CD4-positive, alpha-beta T cell treated with Interleukin-17A for 1 hour (primary cell): ENCODE data around the gene SLC10A3.
A peak's percentile ranks its signal among the peaks of the same experiment; 100 is the strongest.
"Not testable (repeated sequence)": the region's sequence is repeated elsewhere in the genome, so short reads cannot be mapped to it uniquely, and the experiment has no call there.

Experiments used
- DNase-seq: peaks from one replicate; pipeline ENCODE4 v3.0.0-alpha.2; 2020

SLC10A3 gene

DNA sequence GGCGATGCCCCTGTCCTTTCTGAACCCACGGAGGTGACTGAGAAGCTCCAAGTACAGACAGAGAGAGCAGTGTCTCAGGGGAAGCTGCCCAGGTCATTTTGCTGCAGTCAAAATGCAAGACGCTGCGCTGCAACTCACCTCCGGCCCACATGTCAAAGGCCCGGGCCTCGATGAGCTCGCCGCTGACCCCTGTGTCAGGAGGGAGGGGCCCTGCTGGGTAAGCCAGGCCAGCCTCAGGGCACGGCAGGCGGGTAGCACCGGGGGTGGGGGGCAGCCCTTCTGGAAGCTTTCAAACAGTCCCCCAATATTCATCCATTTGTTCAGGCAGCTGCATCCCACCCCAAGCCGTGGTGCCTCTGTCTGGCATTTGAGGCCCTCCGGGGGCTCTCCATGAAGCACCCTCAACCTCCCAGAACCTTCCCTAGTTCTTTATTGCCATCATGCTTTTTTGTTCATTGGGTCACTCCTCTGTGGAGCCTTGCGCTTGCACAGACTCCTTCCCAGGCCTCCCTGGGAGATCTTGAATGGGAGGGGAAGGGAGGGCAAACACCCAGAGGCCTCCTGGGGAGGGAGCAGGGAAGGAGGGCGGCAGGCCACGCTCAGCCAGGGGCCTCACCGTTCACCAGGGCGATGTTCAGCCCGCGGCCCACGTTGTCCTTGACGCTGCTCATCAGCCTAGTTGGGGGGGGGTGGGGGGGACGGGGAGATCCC, 17.4 kb upstream of the SLC10A3 start:
- no peak for DNase-seq

DNA sequence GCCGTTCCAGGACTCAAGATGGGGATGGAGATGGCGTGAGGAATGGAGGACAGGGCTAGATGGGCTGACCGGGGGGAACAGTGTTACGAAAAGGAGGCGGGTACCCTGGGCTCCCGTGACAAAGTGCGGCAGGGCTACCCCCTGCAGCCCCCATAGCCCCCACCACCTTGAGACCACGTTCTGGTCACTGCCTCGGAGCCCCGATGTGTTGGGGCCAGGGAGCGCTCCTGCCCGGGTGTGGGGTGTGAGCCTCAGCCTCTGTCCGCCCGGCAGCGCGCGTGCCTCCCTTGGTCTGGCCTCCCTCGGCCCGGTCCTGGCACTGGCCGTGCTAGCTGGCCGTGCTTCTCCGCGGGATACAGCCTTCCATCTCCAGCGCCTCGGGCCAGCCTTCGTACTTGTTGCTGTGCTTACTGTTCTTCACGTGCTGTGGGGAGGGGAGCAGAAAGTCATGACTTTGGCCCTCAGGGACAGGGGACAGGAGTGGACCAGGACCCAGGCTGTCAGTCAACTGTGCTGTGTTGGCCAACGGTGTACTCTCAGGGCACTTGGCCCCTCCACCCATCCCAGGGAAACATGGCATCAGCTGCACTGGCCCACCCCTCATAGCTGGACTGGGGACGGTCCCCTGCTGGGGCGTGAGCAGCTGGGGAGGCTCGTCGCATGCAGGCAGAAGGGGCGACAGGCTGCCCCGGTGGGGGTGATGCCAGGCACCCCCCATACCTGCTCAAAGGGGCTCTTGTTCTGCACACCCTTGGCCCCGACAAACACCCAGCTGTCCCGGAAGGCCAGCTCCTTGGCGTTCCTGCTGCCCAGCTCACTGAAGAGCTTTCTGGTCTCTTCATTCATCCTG, 16.3 kb upstream of the SLC10A3 start:
- no peak for DNase-seq

DNA sequence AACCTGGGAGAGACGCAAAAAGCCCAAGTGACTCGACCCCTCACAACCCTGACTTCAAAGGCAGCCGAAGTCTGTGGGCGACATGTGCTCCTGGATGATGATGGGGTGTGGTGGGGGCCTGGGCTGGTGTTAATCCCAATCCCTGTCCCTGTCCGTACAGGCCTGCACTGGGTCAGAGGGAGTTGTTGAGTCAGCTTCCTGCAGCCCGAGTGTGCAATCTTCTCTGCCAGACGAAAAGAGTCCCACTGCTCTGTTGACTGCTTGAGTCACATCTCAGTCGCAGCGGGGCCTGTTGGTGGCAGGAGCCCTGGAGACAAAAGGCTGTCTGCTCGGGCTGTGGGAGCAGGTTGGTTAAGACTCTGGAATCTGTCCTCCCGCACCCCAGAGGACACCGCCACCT, 15.3 kb upstream of the SLC10A3 start:
- DNase-seq: no peak

DNA sequence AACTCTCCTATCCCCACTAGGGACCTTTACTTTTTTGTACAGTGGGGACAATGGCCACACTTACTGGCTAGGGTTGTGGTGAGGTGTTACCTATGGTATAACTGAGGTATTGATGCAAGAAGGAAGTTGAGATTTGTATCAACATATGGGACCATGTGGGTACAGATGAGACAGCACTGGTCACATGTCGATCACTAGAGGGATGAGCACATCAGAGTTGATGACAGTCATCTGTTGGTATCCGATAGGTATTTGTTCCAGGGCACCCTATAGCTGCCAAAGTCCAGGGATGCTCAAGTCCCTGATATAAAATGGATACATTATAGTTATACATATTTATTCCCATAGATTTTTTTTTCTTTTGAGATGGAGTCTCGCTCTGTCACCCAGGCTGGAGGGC, 12.6 kb upstream of the SLC10A3 start:
- DNase-seq: no peak

DNA sequence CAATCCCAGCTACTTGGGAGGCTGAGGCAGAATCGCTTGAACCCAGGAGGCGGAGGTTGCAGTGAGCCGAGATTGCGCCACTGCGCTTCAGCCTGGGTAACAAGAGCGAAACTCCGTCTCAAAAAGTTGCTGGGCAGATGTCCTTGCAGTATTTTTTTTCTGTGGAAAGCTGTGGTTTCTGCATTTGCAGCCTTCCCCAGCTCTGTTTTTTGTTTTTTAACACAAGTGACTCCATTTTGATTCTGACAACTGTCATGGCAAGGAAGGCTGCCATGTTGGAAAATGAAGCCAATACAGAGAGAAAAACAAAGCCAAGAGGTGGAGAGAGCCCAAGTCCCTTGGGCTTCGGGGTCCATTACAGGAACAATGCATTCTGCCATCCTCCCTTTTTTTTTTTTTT, 11.7 kb upstream of the SLC10A3 start:
- DNase-seq: no peak

GRCh38 chrX:154501423-154501822, 11.0 kb upstream of the SLC10A3 start:
- DNase-seq: not testable (repeated sequence)

GRCh38 chrX:154496591-154497137, 6.2 kb upstream of the SLC10A3 start:
- DNase-seq: not testable (repeated sequence)

DNA sequence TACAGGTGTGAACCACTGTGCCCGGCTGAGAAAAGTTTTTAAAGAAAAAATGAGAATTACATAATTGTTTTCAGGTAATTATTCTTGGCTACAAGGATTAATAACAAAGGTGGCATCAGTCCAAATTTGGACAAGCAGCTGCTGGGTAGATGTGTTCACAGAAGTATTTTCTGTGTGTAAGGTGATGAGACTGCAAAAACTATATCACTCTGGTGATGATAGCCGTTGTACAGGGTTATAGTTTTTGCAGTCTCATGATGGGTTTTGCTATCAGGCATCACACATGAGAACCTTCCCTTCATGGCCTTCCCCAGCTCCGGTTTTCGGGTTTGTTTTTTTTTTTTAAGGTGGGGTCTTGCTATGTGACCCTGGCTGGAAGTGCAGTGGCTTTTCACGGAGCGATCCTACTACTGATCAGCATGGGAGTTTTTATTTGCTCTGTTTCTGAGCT, 5.1 kb upstream of the SLC10A3 start:
- no peak for DNase-seq

GRCh38 chrX:154494715-154495114, 4.3 kb upstream of the SLC10A3 start:
- DNase-seq: no peak

- peak; percentile 32 for DNase-seq
Observed at GRCh38 chrX:154490021-154490413, 412 bp downstream of the SLC10A3 start.

DNA sequence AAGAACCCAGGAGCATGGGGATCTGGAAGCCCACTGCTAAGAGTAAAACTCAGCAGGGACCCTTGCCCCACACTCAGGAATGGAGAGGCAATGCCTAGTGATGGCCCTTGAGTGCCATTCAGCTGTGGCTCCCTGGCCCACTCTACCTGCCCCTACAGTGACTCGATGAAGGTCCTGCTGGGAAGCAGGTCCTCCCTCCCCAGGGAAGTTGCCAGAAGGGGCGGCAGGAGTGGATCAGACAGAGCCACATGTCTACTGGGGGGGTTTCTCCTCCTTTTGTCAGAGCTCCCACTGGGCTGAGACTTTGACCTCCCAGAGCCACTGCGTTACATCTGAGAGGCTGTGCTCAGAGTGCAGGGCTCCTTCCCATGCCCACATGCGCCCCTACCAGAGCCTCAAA, 1.2 kb downstream of the SLC10A3 start:
- DNase-seq: no peak

- DNase-seq: no peak
Observed at GRCh38 chrX:154488336-154489075, 1.9 kb downstream of the SLC10A3 start.

- no peak for DNase-seq
Observed at GRCh38 chrX:154487518-154488290, 2.7 kb downstream of the SLC10A3 start.

- DNase-seq: peak; percentile 64
Observed at GRCh38 chrX:154486396-154487207, 3.8 kb downstream of the SLC10A3 start, which contains the start of gene UBL4A. TSS of gene UBL4A (minus strand) at chrX:154486615. CDS start at chrX:154486584, 31 bp downstream.

GRCh38 chrX:154486052-154486395, 4.4 kb downstream of the SLC10A3 start:
- peak; percentile 29 for DNase-seq

DNA sequence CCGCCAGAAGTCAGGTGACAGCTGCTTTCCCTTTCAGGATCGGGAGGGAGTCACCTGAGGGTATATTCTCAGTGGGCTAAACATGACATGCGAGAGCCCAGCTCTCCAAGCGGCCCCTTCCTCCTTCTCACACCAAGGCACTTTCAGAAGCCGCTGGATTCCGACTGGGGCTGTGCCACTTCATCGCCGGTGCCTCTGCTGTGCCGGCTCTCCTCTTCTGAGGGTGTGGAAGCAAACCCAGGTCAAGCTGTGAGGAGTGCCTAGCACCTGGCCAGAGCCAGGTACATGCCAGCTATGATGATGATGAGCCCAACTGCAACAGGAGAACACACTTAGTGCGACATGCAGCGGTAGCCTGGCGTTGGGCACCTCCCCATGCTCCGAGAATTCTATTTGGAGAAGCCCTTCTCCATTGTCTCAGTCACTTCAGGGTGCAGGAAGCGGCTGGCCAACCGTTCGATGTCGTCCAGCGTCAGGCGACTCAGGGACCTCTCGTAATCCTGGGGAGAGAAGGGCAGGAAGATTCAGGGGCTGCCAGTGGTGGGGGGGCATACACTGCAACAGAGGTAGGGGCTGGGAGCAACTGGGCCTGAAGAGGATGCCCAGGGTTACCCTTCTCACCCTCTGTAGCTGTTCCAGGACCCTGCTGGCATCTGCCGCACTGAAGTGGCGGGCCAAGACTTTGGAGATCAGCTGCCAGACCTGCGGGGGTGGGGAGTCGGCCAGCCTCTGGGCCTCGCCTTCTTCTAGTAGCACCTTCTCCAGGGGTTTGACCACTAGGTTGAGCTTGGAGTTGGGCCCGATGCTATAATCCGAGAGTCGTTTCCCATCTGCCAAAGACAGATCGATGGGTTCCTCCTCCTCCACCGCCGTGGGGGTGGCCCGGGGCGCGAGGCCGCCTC, 5.0 kb downstream of the SLC10A3 start:
- no peak for DNase-seq

DNA sequence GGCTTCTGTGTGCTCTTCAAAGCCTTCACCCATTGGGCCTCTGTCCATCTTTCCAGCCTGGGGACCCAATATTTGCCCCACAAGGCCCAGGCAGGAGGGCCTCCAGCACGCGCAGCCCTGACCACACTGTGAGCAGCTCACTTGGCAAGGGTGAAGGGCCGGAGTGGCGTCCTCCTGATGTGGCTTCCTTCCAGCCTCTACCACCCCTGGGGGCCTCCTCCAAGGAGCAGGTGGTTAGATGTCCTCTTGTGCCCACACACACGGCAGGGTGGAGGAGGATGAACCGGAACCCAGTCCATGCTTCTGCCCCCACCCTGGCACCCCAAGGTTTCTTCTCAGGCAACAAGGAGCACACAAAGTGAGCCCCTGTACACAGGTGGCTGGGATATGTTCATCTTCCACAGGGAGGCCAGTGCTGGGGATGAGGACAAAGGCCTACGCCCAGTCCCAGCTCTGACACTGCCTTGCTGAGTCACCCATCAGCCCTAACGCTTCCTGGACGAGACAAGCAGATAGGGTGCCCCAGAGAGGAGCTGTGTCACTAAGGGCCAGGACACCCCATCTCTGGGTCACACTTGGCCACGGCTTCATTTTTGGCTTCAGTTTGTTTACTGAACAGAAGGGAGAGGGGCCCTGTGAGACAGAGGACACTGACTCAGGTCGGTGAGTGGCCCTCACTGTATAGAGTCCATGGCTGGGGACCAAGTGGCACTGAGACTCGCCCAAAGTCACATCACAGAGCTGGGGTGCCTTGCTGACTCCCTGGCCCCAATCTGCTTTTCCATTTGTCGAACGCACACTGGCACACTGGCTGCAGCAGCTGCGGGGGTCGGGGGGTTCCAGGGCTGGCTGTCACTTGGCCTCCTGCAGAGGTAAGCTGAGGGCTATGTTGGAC, 5.9 kb downstream of the SLC10A3 start:
- DNase-seq: no peak

DNA sequence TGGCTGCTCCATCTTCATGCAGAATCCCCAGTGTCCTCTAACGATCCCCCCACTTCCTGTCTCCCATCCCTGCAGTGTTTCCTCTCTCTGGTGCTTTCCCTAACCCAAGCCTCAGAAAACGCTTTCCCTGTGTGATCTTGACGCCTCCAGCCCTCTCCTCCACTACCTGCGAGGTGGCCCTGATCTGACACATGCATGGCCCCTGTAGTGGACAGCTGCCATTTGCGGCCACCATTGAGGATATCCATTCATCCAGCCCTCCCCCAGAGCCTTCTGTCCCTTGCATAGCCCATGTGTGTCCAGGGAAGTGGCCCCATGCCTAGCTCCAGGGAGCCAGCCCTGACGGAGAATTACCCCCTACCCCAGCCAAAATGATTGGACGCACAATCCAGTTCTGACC, 7.1 kb downstream of the SLC10A3 start:
- no peak for DNase-seq

- no peak for DNase-seq
Observed at GRCh38 chrX:154482786-154483185, 7.6 kb downstream of the SLC10A3 start.
